Measurements from ENCODE around the gene MSL1. TPM values are rescaled to one million over a fixed set of nuclear protein-coding genes. Genes with fewer than 3 reads are reported as not detected.

The MSL1 gene
- total and polyA plus RNA-seq, 2 of the 13 experiments (the other 11 are each of a cell fraction or from before 2014, with no cell fraction given) = 63.8 to 88.5 TPM

GRCh38 chr17:40072735-40073346 lies 48.9 kb upstream of the MSL1 start (continued):
- TF ChIP-seq MTERF4 (CRISPR knock-in tag; IDR thresholded peaks at IDR 0.05) = no peak
- no peak for TF ChIP-seq FIP1L1 (IDR thresholded peaks at IDR 0.05; ENCODE audit: borderline replicate concordance, insufficient read depth, low read depth, low read length)
- TF ChIP-seq CEBPG (CRISPR knock-in tag; IDR thresholded peaks at IDR 0.05) = 0 out of 2 replicates have a peak, but pooled peaks have one; percentile 12
- no peak; the same call in 1 of the 2 replicates for TF ChIP-seq KDM5B (CRISPR knock-in tag; IDR thresholded peaks at IDR 0.05; ENCODE audit: borderline replicate concordance)
- peak; percentile 50; the same call in 1 of the 2 replicates for TF ChIP-seq ARID4A (CRISPR knock-in tag; IDR thresholded peaks at IDR 0.05; ENCODE audit: borderline replicate concordance)
- TF ChIP-seq LCORL (IDR thresholded peaks at IDR 0.05) = no peak
- TF ChIP-seq LCORL (CRISPR knock-in tag; IDR thresholded peaks at IDR 0.05) = no peak; the same call in 1 of the 2 replicates
- TF ChIP-seq HNF1B (CRISPR knock-in tag; IDR thresholded peaks at IDR 0.05) = no peak
- TF ChIP-seq JUNB (CRISPR knock-in tag; IDR thresholded peaks at IDR 0.05; ENCODE audit: borderline replicate concordance) = no peak
- TF ChIP-seq ZNF691 (CRISPR knock-in tag; IDR thresholded peaks at IDR 0.05; ENCODE audit: borderline replicate concordance, low read depth) = no peak
- TF ChIP-seq RAD21 (CRISPR knock-in tag; IDR thresholded peaks at IDR 0.05) = no peak
- no peak for TF ChIP-seq ZNF775 (CRISPR knock-in tag; IDR thresholded peaks at IDR 0.05; ENCODE audit: borderline replicate concordance)
- TF ChIP-seq TARDBP (CRISPR knock-in tag; IDR thresholded peaks at IDR 0.05) = no peak
- no peak for TF ChIP-seq AKAP8 (CRISPR knock-in tag; IDR thresholded peaks at IDR 0.05)
- no peak for TF ChIP-seq ZNF788 (CRISPR knock-in tag; IDR thresholded peaks at IDR 0.05; ENCODE audit: borderline replicate concordance)
- TF ChIP-seq MXD3 (CRISPR knock-in tag; IDR thresholded peaks at IDR 0.05) = no peak
- TF ChIP-seq MIER3 (CRISPR knock-in tag; IDR thresholded peaks at IDR 0.05; ENCODE audit: borderline replicate concordance) = no peak
- no peak for TF ChIP-seq FOXP1 (IDR thresholded peaks at IDR 0.05)
- TF ChIP-seq FOXP1 (CRISPR knock-in tag; IDR thresholded peaks at IDR 0.05) = peak; percentile 15; the same call in 1 of the 2 replicates
- TF ChIP-seq ZNF549 (CRISPR knock-in tag; IDR thresholded peaks at IDR 0.05) = no peak
- TF ChIP-seq EZH2 (conservative IDR thresholded peaks at IDR 0.05; ENCODE audit: low read depth, low read length) = no peak
- TF ChIP-seq ZNF720 (CRISPR knock-in tag; IDR thresholded peaks at IDR 0.05) = no peak
- TF ChIP-seq CENPT (CRISPR knock-in tag; IDR thresholded peaks at IDR 0.05; ENCODE audit: low read depth) = no peak
- TF ChIP-seq JARID2 (CRISPR knock-in tag; IDR thresholded peaks at IDR 0.05; ENCODE audit: insufficient replicate concordance) = no peak
